Heart left ventricle (tissue), 13 donors: ENCODE data around the gene SCN8A.

Experiments
- POLR2A ChIP-seq, 2 donors: fragments of 450-650 bp; IDR thresholded peaks; one replicate each; pipeline ENCODE4 v1.6.1; 2017; ENCODE audit warnings: antibody characterized with exemption in 2 of 2, mild to moderate bottlenecking in 2 of 2, moderate library complexity in 2 of 2
- TF ChIP-seq, protein P1 (sequence below), 12 donors: fragments of 200-600 bp; sonication (generic) in 4 of 12; IDR thresholded peaks; one replicate each; pipeline versions ENCODE4 v1.5.0 to v1.8.0; 2018 to 2022; ENCODE audit warnings: antibody characterized with exemption in 12 of 12, mild to moderate bottlenecking in 5 of 12
- donor health status: ischemic (EF 13 %, LVEDD 7.1; RV severe dilation, severe dysfunction).
- donor health status: DM: no; HTN: yes; CAD: no.
- donor health status: DM: no; HTN: no; CAD: no.
- donor health status: ischemic (EF 25% LVEDD 6.9; RV normal size, moderate dysfunction).
- donor health status: ischemic (EF 25% LVEDD 5.7; RV mildly dilated, moderate dysfunction).
- donor health status: ischemic (EF 35%, LVEDD 5.7; RV mildly dilated, moderate dysfunction).
- donor health status: nonischemic (EF 11% LVEDD 7.7; RV severe dilation, severe dysfunction).
- donor health status: DM: yes; HTN: yes; CAD: no.
- donor health status: PGD.
- donor health status: ischemic (EF 29% LVEDD 5.4; RV normal size, mild dysfunction).
- donor health status: nonischemic (EF 23%, LVEDD 6.1; RV moderate dilation, normal function).

DNA sequence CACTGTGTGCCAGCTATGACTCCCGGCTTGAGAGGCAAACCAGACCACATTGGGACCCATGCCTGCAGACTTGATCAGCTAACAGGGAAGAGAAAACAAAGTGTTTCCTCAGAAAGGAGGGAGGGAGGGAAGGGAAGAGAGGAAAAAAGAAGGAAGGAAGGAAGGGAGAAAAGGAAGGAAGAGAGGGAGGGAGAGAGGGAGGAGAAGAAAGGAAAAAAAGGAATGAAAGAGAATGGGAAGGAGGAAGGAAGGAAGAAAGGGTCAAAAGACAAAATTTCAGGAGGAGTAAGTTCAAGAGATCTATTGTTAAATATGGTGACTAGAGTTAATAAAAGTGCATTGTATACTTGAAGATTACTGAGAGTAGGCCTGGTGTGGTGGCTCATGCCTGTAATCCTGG lies 238.6 kb downstream of the SCN8A start:
- TF ChIP-seq POLR2A (IDR thresholded peaks at IDR 0.05) = no peak
- TF ChIP-seq, protein P1, sequence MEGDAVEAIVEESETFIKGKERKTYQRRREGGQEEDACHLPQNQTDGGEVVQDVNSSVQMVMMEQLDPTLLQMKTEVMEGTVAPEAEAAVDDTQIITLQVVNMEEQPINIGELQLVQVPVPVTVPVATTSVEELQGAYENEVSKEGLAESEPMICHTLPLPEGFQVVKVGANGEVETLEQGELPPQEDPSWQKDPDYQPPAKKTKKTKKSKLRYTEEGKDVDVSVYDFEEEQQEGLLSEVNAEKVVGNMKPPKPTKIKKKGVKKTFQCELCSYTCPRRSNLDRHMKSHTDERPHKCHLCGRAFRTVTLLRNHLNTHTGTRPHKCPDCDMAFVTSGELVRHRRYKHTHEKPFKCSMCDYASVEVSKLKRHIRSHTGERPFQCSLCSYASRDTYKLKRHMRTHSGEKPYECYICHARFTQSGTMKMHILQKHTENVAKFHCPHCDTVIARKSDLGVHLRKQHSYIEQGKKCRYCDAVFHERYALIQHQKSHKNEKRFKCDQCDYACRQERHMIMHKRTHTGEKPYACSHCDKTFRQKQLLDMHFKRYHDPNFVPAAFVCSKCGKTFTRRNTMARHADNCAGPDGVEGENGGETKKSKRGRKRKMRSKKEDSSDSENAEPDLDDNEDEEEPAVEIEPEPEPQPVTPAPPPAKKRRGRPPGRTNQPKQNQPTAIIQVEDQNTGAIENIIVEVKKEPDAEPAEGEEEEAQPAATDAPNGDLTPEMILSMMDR (IDR thresholded peaks at IDR 0.05) = no peak
